SH-SY5Y (cell line): ENCODE results near the gene ZNF81.
A peak's percentile ranks its signal among the peaks of the same experiment; 100 is the strongest.

ENCODE experiments used
- GATA2 ChIP-seq: IDR thresholded peaks from 2 replicates; pipeline ENCODE4 v1.6.1; 2011; ENCODE audit warnings: mild to moderate bottlenecking, low read depth, low read length
- GATA3 ChIP-seq: IDR thresholded peaks from 2 replicates; pipeline ENCODE4 v1.6.1; 2011; ENCODE audit warnings: low read depth, mild to moderate bottlenecking, low read length, moderate library complexity

Gene ZNF81

GRCh38 chrX:47836164-47837072, at the start of gene ZNF81:
TSS of gene ZNF81 (plus strand) at chrX:47836902. CDS start at chrX:47846268, 9,366 bp downstream.
- TF ChIP-seq GATA2: peak; percentile 90
- peak; percentile 44; the same call in 1 of the 2 replicates for TF ChIP-seq GATA3

- TF ChIP-seq GATA2 (no peak), GATA3 (no peak)
These were observed 40.2 kb upstream of the ZNF81 start for GRCh38 chrX:47796433-47796906.

DNA sequence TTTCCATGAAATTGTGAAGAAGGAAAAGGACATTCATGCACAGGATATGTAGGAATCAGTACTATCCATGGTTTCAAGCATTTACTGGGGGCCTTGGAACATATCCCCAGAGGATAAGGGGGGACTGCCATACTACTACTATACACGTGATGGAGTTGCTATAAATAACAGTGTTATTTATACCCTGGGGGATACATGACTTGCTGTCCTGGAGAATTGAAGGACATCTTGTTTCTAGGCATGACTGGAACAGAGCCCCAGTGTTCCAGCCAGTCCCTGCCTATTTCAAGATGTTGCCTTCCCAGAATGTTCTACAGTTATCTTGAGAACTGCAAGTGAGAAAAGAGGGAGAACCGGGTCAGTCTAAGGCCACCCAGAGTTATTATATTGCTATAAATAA, 39.6 kb upstream of the ZNF81 start:
- no peak for TF ChIP-seq GATA2
- no peak for TF ChIP-seq GATA3

DNA sequence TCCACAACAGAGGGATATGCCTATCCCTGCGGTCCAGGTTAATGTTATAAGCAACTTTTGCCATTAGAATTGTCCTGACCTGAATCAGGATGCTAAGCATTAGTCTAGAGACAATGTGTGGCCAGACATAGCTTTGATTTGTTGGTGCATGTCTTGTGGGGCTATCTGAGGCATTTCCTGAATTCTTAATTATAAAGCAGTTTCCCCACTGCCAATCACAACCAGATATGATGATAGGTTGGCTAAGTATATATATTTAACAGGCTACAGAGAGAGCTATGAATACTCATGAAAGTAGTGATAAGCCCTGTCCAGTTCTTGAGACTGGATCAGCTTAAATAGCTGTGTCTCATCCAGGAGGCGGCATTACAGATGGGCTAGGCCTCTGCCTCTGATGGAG, 37.8 kb upstream of the ZNF81 start:
- no peak for TF ChIP-seq GATA2
- TF ChIP-seq GATA3: no peak

DNA sequence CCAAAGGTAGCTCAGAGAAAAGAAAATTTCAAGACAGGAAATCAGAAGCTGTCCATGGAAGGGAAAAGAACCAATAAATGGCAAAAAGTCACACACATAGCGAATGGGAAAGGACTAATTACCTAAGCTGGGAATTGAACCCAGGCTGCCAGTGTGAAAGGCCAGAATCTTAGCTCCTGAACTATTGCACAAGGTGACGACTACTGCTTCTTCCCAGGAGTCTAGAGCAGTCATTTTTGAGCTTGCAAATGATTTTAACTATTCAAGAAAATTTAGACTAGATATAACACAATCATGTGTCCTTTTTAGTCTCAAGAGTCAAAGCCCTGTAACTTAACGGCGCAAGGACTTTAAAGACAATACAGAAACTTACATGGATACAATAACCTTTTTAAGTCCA, 34.1 kb upstream of the ZNF81 start:
- TF ChIP-seq GATA2 (no peak), GATA3 (no peak)

- TF ChIP-seq GATA2 (no peak), GATA3 (no peak)
These were observed 32.4 kb upstream of the ZNF81 start for GRCh38 chrX:47804315-47804714.

DNA sequence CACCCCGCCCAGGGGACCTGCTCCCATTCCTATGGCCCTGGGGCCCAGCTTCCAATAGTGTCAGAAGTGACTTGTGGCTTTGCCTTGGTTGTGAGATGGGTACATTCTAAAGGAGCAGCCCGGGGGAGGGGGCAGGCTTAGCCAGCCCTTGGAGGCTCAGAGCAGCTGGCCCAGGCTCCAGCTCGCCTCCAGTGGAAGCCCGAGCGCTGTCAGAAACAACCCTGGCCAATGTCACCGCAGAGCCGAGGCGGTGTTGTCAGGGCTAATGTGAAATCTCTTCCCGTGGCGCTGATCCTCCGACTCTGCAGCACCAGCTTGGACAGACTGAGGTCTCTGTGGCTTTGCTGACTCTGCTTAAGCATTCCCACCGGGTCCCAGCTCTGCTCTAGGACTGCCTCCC, 29.2 kb upstream of the ZNF81 start:
- TF ChIP-seq GATA3 (no peak), GATA2 (no peak)

GRCh38 chrX:47808904-47809788, 27.6 kb upstream of the ZNF81 start:
- TF ChIP-seq GATA2 (no peak), GATA3 (no peak)

DNA sequence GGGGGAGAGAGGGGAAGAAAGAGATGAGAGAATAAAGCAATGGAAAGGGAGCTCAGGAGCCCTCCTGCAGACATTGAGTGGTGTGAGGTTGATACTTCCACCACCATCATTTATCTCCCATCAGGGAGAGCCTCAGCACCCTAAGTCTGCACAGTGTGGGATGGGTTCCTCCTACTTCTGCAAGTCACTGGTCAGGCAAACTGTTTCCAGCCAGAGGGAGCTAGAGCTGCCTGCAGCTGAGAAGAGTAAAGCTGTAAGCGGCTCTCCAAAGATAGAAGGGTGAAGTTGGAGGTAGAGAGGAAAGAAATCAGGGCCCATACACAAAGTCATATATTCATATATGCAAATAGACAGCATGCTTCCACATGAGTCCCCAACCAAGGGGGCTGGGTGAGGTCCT, 21.9 kb upstream of the ZNF81 start:
- TF ChIP-seq GATA2 (no peak), GATA3 (no peak)

DNA sequence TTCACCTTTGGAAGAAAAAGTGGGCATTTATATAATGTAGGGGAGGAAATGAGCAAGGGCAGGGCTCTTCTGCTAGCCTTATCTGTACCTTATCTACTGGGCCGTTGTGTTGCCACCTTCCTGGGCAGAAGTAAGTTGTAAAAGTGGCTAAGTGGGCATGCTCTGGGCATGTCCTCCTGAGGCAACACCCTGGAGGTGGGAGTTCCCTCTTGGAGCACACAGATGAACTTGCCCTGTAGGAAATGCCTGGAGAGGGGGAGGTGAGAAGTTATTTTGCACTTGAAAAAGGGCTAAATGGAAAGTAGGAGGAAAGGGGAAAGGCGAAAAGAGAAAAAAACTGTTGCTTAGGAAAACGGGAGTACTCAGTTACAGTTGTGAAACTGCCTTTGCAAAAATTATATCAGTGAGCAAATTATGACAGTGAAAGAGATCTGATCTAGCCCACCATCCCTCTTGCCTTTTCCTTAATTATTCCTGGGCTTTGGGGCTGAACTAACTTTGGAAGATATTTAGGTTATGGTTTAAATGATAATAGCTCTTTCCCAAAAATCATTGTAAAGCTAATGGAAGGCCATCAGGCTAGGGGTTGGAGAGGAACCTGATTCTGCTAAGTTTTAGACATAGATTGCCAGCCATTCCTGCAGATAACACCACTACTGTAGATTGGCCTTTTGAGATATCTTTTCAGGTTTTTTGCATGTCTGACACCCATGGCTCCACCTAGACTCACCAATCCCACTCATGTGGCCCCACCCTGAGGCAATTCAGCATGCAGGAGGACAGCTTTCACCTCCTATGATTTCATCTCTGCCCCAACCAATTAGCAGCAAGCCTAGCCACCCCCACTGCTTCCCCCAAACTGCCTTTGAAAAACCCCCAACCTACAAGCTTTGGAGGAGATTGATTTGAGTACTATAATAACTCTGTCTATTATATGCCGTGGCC, 20.5 kb upstream of the ZNF81 start:
- no peak for TF ChIP-seq GATA3
- no peak for TF ChIP-seq GATA2

DNA sequence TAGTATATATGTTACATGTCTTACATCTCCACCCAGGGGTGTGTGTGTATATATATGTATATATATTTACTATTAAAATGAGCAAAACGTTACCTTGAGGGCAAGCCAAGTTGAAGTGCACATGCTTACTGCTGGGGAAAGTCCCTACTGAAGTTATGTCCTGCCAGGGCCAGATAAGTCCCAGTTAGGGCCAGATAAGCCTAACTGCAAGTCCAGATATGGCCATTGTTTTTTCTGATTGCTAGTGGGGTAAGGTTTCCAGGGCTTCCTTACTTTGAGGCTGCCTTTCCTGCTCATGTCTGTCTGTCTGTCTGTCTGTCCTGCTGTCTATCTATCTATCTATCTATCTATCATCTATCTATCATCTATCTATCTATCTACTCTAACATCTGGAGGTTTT, 19.3 kb upstream of the ZNF81 start:
- TF ChIP-seq GATA2: no peak
- TF ChIP-seq GATA3: no peak

DNA sequence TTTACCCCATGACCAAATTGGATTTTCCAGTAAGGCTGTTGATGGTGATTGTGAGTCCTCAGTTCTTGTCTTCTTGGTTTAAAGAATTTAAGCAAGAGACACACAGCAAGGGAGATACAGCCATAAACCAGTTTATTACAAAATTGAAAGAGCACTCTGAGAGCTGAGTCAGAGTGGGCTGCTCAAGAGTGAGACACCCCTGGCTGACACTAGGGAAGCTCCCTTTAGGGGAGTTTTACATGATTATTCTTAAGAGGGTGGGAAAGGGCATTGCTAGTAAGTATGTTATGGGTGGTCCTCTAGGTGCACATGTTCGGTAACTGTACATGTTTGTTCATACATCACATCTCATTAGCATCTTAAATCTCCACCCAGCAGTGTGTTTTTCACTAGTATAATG, 18.8 kb upstream of the ZNF81 start:
- TF ChIP-seq GATA3: no peak
- no peak for TF ChIP-seq GATA2

DNA sequence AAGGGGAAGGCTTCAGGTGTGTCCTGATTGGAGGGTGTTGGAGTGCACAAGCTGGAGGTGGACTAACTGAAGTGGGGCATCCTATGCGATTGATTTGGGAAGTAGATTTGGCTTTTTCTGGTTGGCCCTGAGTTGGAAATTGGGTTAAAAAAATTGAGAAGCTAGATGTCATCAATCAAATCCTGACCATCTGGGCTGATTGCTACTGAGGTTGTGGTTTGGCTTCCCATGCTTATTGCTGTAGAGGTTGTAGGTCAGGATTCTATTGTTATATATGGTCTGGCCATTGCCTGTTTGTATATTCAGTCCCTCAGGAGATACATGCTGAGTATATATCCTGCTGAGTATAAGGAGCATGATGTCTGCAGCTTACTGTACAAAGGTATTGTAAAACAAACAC, 7.7 kb upstream of the ZNF81 start:
- TF ChIP-seq GATA2: no peak

DNA sequence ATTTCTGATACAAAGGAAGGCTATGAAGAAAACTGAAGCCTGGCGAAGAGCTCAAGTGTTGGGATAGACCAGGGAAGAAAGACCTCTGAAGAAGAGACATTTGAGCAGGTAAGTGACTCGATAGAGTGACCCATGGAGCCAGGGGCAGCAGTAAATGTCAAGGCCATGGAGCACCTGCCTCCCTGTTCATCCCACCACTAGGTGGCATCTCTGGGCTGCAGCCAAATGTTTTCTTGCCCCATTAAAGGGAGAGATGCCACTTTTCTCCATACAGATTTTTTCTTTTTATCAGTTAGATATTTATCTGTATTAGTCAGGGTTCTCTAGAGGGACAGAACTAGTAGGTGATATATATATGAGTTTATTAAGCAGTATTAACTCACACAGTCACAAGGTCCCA, 4.9 kb upstream of the ZNF81 start:
- TF ChIP-seq GATA2 (no peak), GATA3 (no peak)

- TF ChIP-seq GATA2 (no peak), GATA3 (no peak)
These were observed 1.7 kb downstream of the ZNF81 start for GRCh38 chrX:47838361-47838760.

GRCh38 chrX:47840111-47840510, 3.4 kb downstream of the ZNF81 start:
- no peak for TF ChIP-seq GATA2
- no peak for TF ChIP-seq GATA3
